B cell (primary cell): ENCODE measurements around the gene SFMBT1. TPM values are rescaled to one million over a fixed set of nuclear protein-coding genes. Genes with fewer than 3 reads are reported as not detected.

Experiments used
- ATAC-seq: fragments of 200-7000 bp; cut with Tn5 transposase; one replicate; pipeline ENCODE4 v1.10.0; 2021; ENCODE audit warnings: low read depth, mild to moderate bottlenecking, moderate number of reproducible peaks, moderate library complexity
- CTCF ChIA-PET: fragments of 350-600 bp; sonication (Branson Sonifier 250); formaldehyde crosslinking; loops from one replicate; lab custom pipeline; 2021; ENCODE audit warnings: antibody characterized with exemption, inconsistent platforms; lab: Charles Lee
- POLR2A ChIA-PET: fragments of 350-600 bp; sonication (Branson Sonifier 250); formaldehyde crosslinking; loops from one replicate; lab custom pipeline; 2021; ENCODE audit warnings: antibody characterized with exemption; lab: Charles Lee
- DNase-seq: peaks from one replicate; pipeline ENCODE4 v3.0.0; 2013
- H2AFZ ChIP-seq: 2 replicates; pipeline ENCODE4 v1.6.1; 2012; ENCODE audit warnings: mild to moderate bottlenecking, low read depth, low read length; ENCODE audit not compliant: insufficient read depth, poor library complexity, severe bottlenecking
- H3K27ac ChIP-seq, 2 donors: 1 replicate in 1 of 2; 2 replicates in 1 of 2; pipeline ENCODE4 v1.5.1; 2012 to 2013; ENCODE audit warnings: low read length in 2 of 2, mild to moderate bottlenecking in 2 of 2, moderate library complexity in 1 of 2
- H3K27me3 ChIP-seq, 4 experiments: fragments of 200-600 bp in 1 of 4; sonication (generic) in 1 of 4; replicated peaks in 1 of 4; 1 replicate in 2 of 4; 2 replicates in 2 of 4; pipeline versions ENCODE4 v1.6.1 to v1.7.0; 2013 to 2016; ENCODE audit warnings: low read length in 3 of 4, mild to moderate bottlenecking in 2 of 4, mixed read lengths in 1 of 4, moderate library complexity in 1 of 4; ENCODE audit not compliant: insufficient read depth in 4 of 4, control insufficient read depth in 3 of 4; ENCODE audit errors: control extremely low read depth in 1 of 4
- H3K36me3 ChIP-seq, 2 experiments: replicated peaks in 1 of 2; 1 replicate in 1 of 2; 2 replicates in 1 of 2; pipeline versions ENCODE4 v1.6.1 to v1.7.1; 2013; ENCODE audit warnings: low read length in 1 of 2; ENCODE audit not compliant: insufficient read depth in 2 of 2, control insufficient read depth in 1 of 2; ENCODE audit errors: control extremely low read depth in 1 of 2, extremely low read depth in 1 of 2
- H3K4me1 ChIP-seq, 2 donors: fragments of 200-600 bp in 1 of 2; sonication (generic) in 1 of 2; 1 replicate in 1 of 2; 2 replicates in 1 of 2; pipeline versions ENCODE4 v1.5.1 to v1.6.1; 2013 to 2017; ENCODE audit warnings: low read length in 2 of 2; ENCODE audit not compliant: control insufficient read depth in 2 of 2, insufficient read depth in 2 of 2
- H3K4me2 ChIP-seq: replicated peaks from 2 replicates; pipeline ENCODE3; 2012; ENCODE audit warnings: mild to moderate bottlenecking, low read depth, low read length; ENCODE audit not compliant: poor library complexity, severe bottlenecking
- H3K4me3 ChIP-seq, 5 experiments: fragments of 200-600 bp in 1 of 5; sonication (generic) in 1 of 5; 1 replicate in 3 of 5; 2 replicates in 2 of 5; pipeline versions ENCODE4 v1.5.1 to v1.7.0; 2011 to 2016; ENCODE audit warnings: low read length in 4 of 5, mild to moderate bottlenecking in 4 of 5, low read depth in 2 of 5, control low read depth in 1 of 5, moderate library complexity in 1 of 5; ENCODE audit not compliant: insufficient read depth in 1 of 5; ENCODE audit errors: control extremely low read depth in 1 of 5, extremely low read depth in 1 of 5
- H3K79me2 ChIP-seq: fragments of 200-600 bp; sonication (generic); one replicate; pipeline ENCODE4 v1.6.0; 2016; ENCODE audit warnings: low read length; ENCODE audit not compliant: control insufficient read depth, insufficient read depth
- H3K9ac ChIP-seq: fragments of 200-600 bp; sonication (generic); 2 replicates; pipeline ENCODE4 v1.6.1; 2017; ENCODE audit warnings: mild to moderate bottlenecking, low read length, moderate library complexity
- H3K9me3 ChIP-seq, 3 donors: one replicate each; pipeline versions ENCODE4 v1.6.1 to v1.7.1; 2013; ENCODE audit warnings: low read length in 2 of 3; ENCODE audit not compliant: control insufficient read depth in 2 of 3, insufficient read depth in 1 of 3; ENCODE audit errors: control extremely low read depth in 1 of 3
- H4K20me1 ChIP-seq: 2 replicates; pipeline ENCODE4 v1.6.0; 2012; ENCODE audit warnings: mild to moderate bottlenecking, low read length; ENCODE audit not compliant: insufficient read depth, control insufficient read depth, poor library complexity, severe bottlenecking
- H3K27ac Mint-ChIP-seq: one replicate; pipeline ENCODE4 v1.8.0; 2021; ENCODE audit warnings: mixed read lengths
- H3K27me3 Mint-ChIP-seq: one replicate; pipeline ENCODE4 v1.8.0; 2021; ENCODE audit warnings: mixed read lengths
- H3K4me1 Mint-ChIP-seq: one replicate; pipeline ENCODE4 v1.8.0; 2021; ENCODE audit warnings: mixed read lengths
- H3K4me3 Mint-ChIP-seq: one replicate; pipeline ENCODE4 v1.8.0; 2021; ENCODE audit warnings: mixed read lengths
- H3K9me3 Mint-ChIP-seq: one replicate; pipeline ENCODE4 v1.8.0; 2022; ENCODE audit warnings: mixed read lengths; ENCODE audit not compliant: insufficient read depth
- CTCF ChIP-seq: fragments of 200-600 bp; IDR thresholded peaks from one replicate; pipeline ENCODE4 v1.8.0; 2022; ENCODE audit warnings: antibody characterized with exemption, mild to moderate bottlenecking
- EZH2 ChIP-seq: IDR thresholded peaks from 2 replicates; pipeline ENCODE4 v1.6.1; 2012; ENCODE audit warnings: borderline replicate concordance, low read depth, mild to moderate bottlenecking, moderate library complexity, low read length; ENCODE audit not compliant: insufficient read depth, poor library complexity, severe bottlenecking
- WGBS: methylation state at CpG from one replicate; pipeline ENCODE4 v1.1.5; 2013; ENCODE audit warnings: missing lambda C conversion rate; ENCODE audit not compliant: insufficient coverage; 5-methylcytosine and 5-hydroxymethylcytosine counted together
- intact Hi-C: fragments of 100-400 bp; cut with micrococcal nuclease; formaldehyde crosslinking; loops from one replicate; pipeline ENCODE4 v1.10.0; 2022
- polyA plus RNA-seq: library from polyadenylated mRNA; depleted of rRNA; stranded (reverse); fragments of >200 nt; gene quantifications from 2 replicates; pipeline ENCODE4 v1.2.3, GENCODE V29; 2012
- total RNA-seq, 2 donors: library from RNA; stranded (reverse); fragments of 120-200 nt in 1 of 2; gene quantifications; 1 replicate in 1 of 2; 2 replicates in 1 of 2; pipeline versions ENCODE4 v1.2.3 to v1.2.4, GENCODE V29; 2013 to 2022

SFMBT1 gene
- total and polyA plus RNA-seq, 2 donors (not counting 1 experiment from before 2014, with no cell fraction given), result 9.9 to 55.8 TPM

GRCh38 chr3:53085476-53085875, 39.6 kb upstream of the SFMBT1 start:
- no peak overlapping the region for H2AFZ ChIP-seq
- intact Hi-C loops, result no loop called here
- WGBS, result 97% methylated on average over 5 of the region's 10 CpGs

More at GRCh38 chr3:53085476-53085875, 39.6 kb upstream of the SFMBT1 start:
- no peaks in the 10 kb centered on the region for H3K4me1 Mint-ChIP-seq
- no peaks in the 10 kb centered on the region for H4K20me1 ChIP-seq
- no peak overlapping the region for H3K27ac ChIP-seq
- no peaks in the 10 kb centered on the region for H3K79me2 ChIP-seq
- ChIA-PET CTCF (no interaction called here), POLR2A (no interaction called here)
- H3K4me1 ChIP-seq, result no peaks in the 10 kb centered on the region
- no peak overlapping the region for H3K4me3 ChIP-seq
- TF ChIP-seq CTCF, result no peak
- TF ChIP-seq EZH2, result no peak
- H3K4me3 Mint-ChIP-seq, result no peak overlapping the region
- H3K9ac ChIP-seq, result no peak overlapping the region
- no peaks in the 10 kb centered on the region for H3K9me3 Mint-ChIP-seq
- no peaks in the 10 kb centered on the region for H3K9me3 ChIP-seq
- DNase-seq, result no peak
- H3K36me3 ChIP-seq, result peaks cover 0 to 22% of the 10 kb centered on the region in 2 experiments
- ATAC-seq, result no peak
- H3K27me3 Mint-ChIP-seq, result no peaks in the 10 kb centered on the region
- H3K4me2 ChIP-seq, result no peak overlapping the region
- no peak overlapping the region for H3K27ac Mint-ChIP-seq
- no peaks in the 10 kb centered on the region for H3K27me3 ChIP-seq
